LoVo (cell line): ENCODE data around the gene NADSYN1.
"Not testable (repeated sequence)": the region's sequence is repeated elsewhere in the genome, so short reads cannot be mapped to it uniquely, and the experiment has no call there.

Source experiments
- DNase-seq: peaks from one replicate; pipeline ENCODE4 v3.0.0-alpha.2; 2016; ENCODE audit warnings: low spot score

NADSYN1 gene

DNA sequence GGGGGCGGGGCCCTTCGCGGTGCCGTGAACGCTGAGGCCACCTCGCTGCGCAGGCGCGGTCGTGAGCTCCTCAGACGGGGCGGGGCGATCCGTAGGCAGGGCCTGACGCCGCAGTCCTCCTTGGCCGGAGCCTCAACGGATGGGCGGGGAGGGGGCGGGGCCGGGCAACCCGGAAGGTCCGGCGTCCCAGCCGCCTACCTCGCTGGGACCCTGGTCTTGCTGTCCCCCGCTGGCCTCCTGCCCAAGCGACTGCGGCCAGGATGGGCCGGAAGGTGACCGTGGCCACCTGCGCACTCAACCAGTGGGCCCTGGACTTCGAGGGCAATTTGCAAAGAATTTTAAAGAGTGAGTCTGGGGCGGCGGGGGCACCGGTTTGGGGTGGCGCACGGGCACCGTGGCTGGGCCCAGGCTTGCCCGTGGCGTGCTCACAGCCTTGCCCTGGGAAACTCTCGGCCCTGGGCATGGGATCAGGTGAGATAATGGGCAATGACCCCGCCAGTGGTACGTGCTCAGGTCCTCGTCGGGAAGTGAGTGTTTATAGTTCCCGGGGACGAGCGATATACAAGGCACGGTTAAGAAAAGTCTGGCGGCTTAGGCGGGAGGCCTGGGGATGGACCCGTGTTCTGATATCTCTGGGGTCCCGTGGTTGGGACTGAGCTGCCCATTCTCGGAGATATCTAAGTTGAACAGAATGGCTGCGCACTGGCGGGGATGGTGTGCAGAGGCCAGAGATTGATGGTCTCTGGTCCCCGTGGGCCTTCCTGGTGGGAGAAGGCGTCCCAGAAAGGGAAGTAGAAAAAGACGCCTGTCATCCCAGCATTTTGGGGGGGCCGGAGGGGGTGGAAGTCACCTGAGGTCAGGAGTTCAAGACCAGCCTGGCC lies at the start of gene NADSYN1:
Gene NADSYN1 (plus strand): TSS at position 167 of the 881 bp plus-strand sequence. CDS start 94 bp downstream, at position 261.
- DNase-seq: peak; percentile 97

- DNase-seq: no peak
Observed at GRCh38 chr11:71404209-71404608, 48.8 kb upstream of the NADSYN1 start.

DNA sequence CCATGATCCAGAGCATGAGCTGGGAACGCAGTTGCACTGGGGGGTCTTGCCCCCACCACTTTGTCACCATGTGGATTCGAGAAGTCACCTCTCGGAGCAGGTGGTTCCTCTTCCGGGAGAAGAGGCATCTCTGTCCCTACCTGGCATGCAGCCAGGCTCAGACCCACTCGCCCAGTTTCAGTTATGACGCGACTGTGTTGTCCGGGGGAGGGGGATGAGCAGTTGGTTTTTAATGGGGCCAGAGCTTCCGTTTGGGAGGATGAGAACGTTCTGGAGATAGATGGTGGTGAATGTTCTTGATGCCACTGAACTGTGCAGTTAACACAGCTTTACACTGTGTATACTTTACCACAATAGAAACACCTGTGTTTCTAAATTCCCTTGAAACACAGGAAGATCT lies 46.3 kb upstream of the NADSYN1 start:
- no peak for DNase-seq

- no peak for DNase-seq
Observed at GRCh38 chr11:71407356-71407755, 45.6 kb upstream of the NADSYN1 start.

GRCh38 chr11:71408826-71409225 lies 44.2 kb upstream of the NADSYN1 start:
- DNase-seq: no peak

DNA sequence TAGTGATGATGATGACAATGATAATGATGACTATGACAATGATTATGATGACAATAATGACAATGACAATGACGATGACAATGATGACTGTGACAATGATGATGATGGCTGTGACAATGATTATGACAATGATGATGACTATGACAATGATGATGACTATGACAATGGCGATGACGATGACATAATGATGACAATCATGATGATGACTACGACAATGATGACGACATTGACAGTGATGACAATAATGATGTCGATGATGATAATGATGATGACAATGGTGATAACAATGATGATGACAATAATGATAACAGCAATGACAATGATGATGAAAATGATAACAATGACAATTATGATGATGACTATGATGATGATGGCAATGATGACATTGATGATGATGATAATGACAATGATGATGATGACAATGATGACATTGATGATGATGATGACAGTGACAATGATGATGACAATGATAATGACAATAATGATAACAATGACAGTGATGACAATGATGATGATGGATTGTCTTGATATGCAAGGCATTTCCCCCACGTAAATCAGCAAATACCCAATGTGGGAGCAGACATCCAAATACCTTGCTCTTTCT lies 42.5 kb upstream of the NADSYN1 start:
- no peak for DNase-seq

DNA sequence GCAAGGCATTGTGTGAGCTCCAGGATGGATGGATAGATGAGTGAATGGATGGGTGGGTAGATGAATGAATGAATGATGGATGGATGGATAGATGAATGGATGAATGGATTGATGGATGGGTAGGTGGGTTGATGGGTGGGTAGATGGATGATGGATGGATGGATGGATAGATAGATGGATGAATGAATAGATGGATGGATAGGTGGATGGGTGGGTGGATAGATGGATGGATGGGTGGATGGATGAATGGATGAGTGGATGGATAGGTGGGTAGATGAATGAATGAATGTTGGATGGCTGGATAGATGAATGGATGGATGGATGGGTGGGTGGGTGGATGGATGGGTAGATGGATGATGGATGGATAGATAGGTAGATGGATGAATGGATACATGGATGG lies 38.4 kb upstream of the NADSYN1 start:
- no peak for DNase-seq

- DNase-seq: no peak
Observed at GRCh38 chr11:71418643-71419042, 34.4 kb upstream of the NADSYN1 start.

- peak; percentile 6 for DNase-seq
Observed at GRCh38 chr11:71420455-71421241, 32.4 kb upstream of the NADSYN1 start.

GRCh38 chr11:71421392-71421950 lies 31.5 kb upstream of the NADSYN1 start:
- no peak for DNase-seq

GRCh38 chr11:71422318-71422717 lies 30.7 kb upstream of the NADSYN1 start:
- DNase-seq: not testable (repeated sequence)

- no peak for DNase-seq
Observed at GRCh38 chr11:71423181-71423790, 29.7 kb upstream of the NADSYN1 start.

DNA sequence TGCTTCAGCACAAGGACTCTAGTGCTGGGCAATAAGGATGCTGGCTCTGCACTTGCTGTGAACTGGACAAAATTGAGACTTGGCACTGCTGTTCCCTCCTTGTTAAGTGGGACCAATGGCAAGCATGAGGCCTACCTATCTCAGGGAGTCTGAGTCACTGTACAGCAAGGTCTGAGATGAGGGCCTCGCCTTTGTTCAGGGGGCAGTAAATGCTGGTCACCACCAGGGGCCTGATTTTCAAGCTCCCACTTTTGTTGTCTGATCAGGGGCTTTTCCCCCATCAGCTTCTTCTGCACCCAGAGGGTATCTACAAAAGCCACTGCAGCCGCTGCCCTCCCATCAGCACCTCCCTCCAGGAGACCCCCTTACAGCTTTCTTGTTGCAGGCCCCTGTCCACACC lies 27.6 kb upstream of the NADSYN1 start:
- DNase-seq: no peak

- peak; percentile 33 for DNase-seq
Observed at GRCh38 chr11:71425860-71426259, 27.1 kb upstream of the NADSYN1 start.

GRCh38 chr11:71426413-71426812 lies 26.6 kb upstream of the NADSYN1 start:
- DNase-seq: no peak

- DNase-seq: no peak
Observed at GRCh38 chr11:71428861-71429435, 24.1 kb upstream of the NADSYN1 start.

GRCh38 chr11:71429701-71430100 lies 23.3 kb upstream of the NADSYN1 start:
- DNase-seq: no peak

- DNase-seq: no peak
Observed at GRCh38 chr11:71430166-71430565, 22.8 kb upstream of the NADSYN1 start.

GRCh38 chr11:71431271-71431670 lies 21.7 kb upstream of the NADSYN1 start:
- no peak for DNase-seq

DNA sequence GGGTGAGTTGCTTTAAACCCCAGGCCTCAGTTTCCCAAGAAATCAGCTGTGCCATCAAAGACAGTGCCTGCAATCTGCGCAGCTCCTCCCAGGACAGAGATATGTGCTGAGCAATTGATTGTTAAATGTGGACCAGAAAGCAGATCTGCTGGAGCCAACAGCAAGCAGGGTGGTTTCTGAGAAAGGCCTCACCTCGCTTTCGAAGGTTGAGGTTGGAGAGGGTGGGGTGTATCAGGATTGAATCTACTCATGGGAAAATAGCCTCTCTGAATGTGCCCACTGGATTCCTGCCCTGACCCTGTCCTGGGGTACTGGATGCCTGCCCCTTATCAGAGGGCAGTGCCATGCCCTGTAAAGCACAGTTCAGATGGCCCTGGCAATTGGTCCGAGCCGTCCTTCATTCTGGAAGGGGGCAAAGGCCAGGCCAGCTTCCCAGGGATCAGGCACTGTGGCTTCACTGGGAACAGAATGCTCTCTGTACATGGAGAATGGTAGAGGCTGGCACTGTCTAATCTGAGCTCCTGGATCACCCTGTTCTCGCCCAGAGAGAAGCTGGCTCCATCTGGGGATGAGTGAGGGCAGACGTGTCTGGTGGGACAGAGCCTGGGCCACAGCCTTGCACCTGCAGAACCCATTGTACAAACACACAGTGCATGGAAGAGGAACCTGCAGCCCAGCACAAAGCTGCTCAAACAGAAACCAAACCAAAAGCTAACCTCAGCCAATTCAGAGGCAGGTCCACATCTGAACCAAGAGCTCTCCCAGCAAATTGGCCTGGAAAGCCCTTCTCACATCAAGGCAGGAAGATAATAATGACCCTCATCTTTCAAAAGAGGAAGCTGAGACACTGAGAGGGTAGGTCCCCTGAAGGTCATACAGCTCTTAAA lies 20.0 kb upstream of the NADSYN1 start:
- DNase-seq: no peak
